IMR-90 (cell line): ENCODE data around the gene INPP5A. TPM values are rescaled to one million over a fixed set of nuclear protein-coding genes. Genes with fewer than 3 reads are reported as not detected.

Source experiments
- ATAC-seq: fragments of 200-7000 bp; cut with Tn5 transposase; 2 replicates; pipeline ENCODE4 v1.9.1; 2020; ENCODE audit warnings: low read depth, mild to moderate bottlenecking, moderate library complexity
- BruUV-seq: library from RNA; stranded (reverse); fragments of 400-500 nt; replicated peaks from 2 replicates; lab custom pipeline; 2021; lab: Mats Ljungman, UMichigan
- CTCF ChIA-PET: fragments of 300-600 bp; formaldehyde crosslinking; extraction: SDS; loops from one replicate; lab custom pipeline; 2021; ENCODE audit warnings: antibody characterized with exemption; lab: Yijun Ruan, JAX
- POLR2A ChIA-PET: fragments of 300-600 bp; sonication (Branson Sonifier 250); formaldehyde crosslinking; loops from one replicate; lab custom pipeline; 2022; ENCODE audit warnings: antibody characterized with exemption; ENCODE audit not compliant: unreplicated experiment; lab: Charles Lee
- DNase-seq: peaks from one replicate; pipeline ENCODE4 v3.0.0; 2013
- H2AFZ ChIP-seq: replicated peaks from 2 replicates; pipeline ENCODE3; 2013; ENCODE audit warnings: low read length, mild to moderate bottlenecking; ENCODE audit not compliant: poor library complexity
- H2AK5ac ChIP-seq: 2 replicates; pipeline ENCODE4 v1.6.1; 2013; ENCODE audit warnings: low read depth, low read length, inconsistent platforms
- H2AK9ac ChIP-seq: replicated peaks from 2 replicates; pipeline ENCODE3; 2013; ENCODE audit warnings: mild to moderate bottlenecking, low read depth, low read length, moderate library complexity; ENCODE audit not compliant: poor library complexity
- H2BK120ac ChIP-seq: 2 replicates; pipeline ENCODE4 v1.6.1; 2013; ENCODE audit warnings: low read depth, low read length, inconsistent platforms
- H2BK15ac ChIP-seq: 3 replicates; pipeline ENCODE4 v1.6.1; 2013; ENCODE audit warnings: low read depth, low read length, inconsistent platforms
- H2BK20ac ChIP-seq: 2 replicates; pipeline ENCODE4 v1.6.1; 2013; ENCODE audit warnings: low read depth, mild to moderate bottlenecking, inconsistent platforms, low read length, moderate library complexity
- H2BK5ac ChIP-seq: 2 replicates; pipeline ENCODE4 v1.6.1; 2013; ENCODE audit warnings: mild to moderate bottlenecking, low read depth, low read length, inconsistent platforms; ENCODE audit not compliant: poor library complexity, severe bottlenecking
- H3K14ac ChIP-seq: replicated peaks from 2 replicates; pipeline ENCODE4 v1.6.1; 2013; ENCODE audit warnings: low read depth, low read length, inconsistent platforms
- H3K18ac ChIP-seq: 2 replicates; pipeline ENCODE4 v1.6.1; 2013; ENCODE audit warnings: low read depth, low read length, control low read depth
- H3K23ac ChIP-seq: 2 replicates; pipeline ENCODE4 v1.6.1; 2013; ENCODE audit warnings: low read depth, low read length, inconsistent platforms
- H3K27ac ChIP-seq: 2 replicates; pipeline ENCODE4 v1.5.1; 2013; ENCODE audit warnings: mild to moderate bottlenecking, control low read depth, low read length; ENCODE audit not compliant: insufficient read depth
- H3K27me3 ChIP-seq: 2 replicates; pipeline ENCODE4 v1.6.1; 2013; ENCODE audit warnings: low read length; ENCODE audit not compliant: control insufficient read depth, insufficient read depth
- H3K36me3 ChIP-seq: 2 replicates; pipeline ENCODE4 v1.6.1; 2013; ENCODE audit warnings: low read length, mixed read lengths; ENCODE audit not compliant: control insufficient read depth, insufficient read depth
- H3K4ac ChIP-seq: 2 replicates; pipeline ENCODE4 v1.6.1; 2013; ENCODE audit warnings: low read depth, low read length, inconsistent platforms
- H3K4me1 ChIP-seq: 2 replicates; pipeline ENCODE4 v1.6.1; 2013; ENCODE audit warnings: low read length, mixed read lengths; ENCODE audit not compliant: control insufficient read depth, insufficient read depth
- H3K4me2 ChIP-seq: 2 replicates; pipeline ENCODE4 v1.6.1; 2013; ENCODE audit warnings: low read depth, mild to moderate bottlenecking, control low read depth, low read length, moderate library complexity
- H3K4me3 ChIP-seq: 2 replicates; pipeline ENCODE4 v1.5.1; 2013; ENCODE audit warnings: low read depth, mild to moderate bottlenecking, control low read depth, low read length, moderate library complexity; ENCODE audit not compliant: insufficient read depth
- H3K56ac ChIP-seq: 2 replicates; pipeline ENCODE4 v1.6.1; 2013; ENCODE audit warnings: low read length, inconsistent platforms; ENCODE audit not compliant: insufficient read depth; ENCODE audit errors: extremely low read depth
- H3K79me1 ChIP-seq, 2 experiments: 2 replicates each; pipeline ENCODE4 v1.6.1; 2013; ENCODE audit warnings: low read length in 2 of 2, inconsistent platforms in 1 of 2, low read depth in 1 of 2
- H3K9ac ChIP-seq: 2 replicates; pipeline ENCODE4 v1.6.1; 2013; ENCODE audit warnings: low read depth, low read length, control low read depth
- H3K9me1 ChIP-seq: 2 replicates; pipeline ENCODE4 v1.6.1; 2013; ENCODE audit warnings: low read length, inconsistent platforms; ENCODE audit not compliant: insufficient read depth
- H3K9me3 ChIP-seq: 2 replicates; pipeline ENCODE4 v1.6.1; 2013; ENCODE audit warnings: low read length; ENCODE audit not compliant: control insufficient read depth, insufficient read depth
- H4K20me1 ChIP-seq: 2 replicates; pipeline ENCODE4 v1.6.1; 2013; ENCODE audit warnings: low read length, inconsistent platforms; ENCODE audit not compliant: insufficient read depth
- H4K5ac ChIP-seq: 2 replicates; pipeline ENCODE4 v1.6.1; 2013; ENCODE audit warnings: mild to moderate bottlenecking, low read depth, low read length, control low read depth
- H4K8ac ChIP-seq, 2 experiments: 2 replicates each; pipeline ENCODE4 v1.6.1; 2013; ENCODE audit warnings: low read depth in 2 of 2, low read length in 2 of 2, control low read depth in 1 of 2, inconsistent platforms in 1 of 2
- H4K91ac ChIP-seq: 2 replicates; pipeline ENCODE4 v1.6.1; 2013; ENCODE audit warnings: low read depth, low read length, inconsistent platforms; ENCODE audit not compliant: insufficient read depth
- BHLHE40 ChIP-seq: fragments of 150-350 bp; IDR thresholded peaks from 2 replicates; pipeline ENCODE4 v1.6.1; 2016; ENCODE audit warnings: mild to moderate bottlenecking, low read depth, low read length
- CEBPB ChIP-seq: IDR thresholded peaks from 2 replicates; pipeline ENCODE4 v1.6.1; 2012; ENCODE audit warnings: low read depth, low read length, improper control_type of control experiment
- MAFK ChIP-seq: IDR thresholded peaks from 2 replicates; pipeline ENCODE4 v1.6.1; 2012; ENCODE audit warnings: low read depth, low read length, improper control_type of control experiment
- MXI1 ChIP-seq: IDR thresholded peaks from 2 replicates; pipeline ENCODE4 v1.6.1; 2012; ENCODE audit warnings: low read depth, mild to moderate bottlenecking, low read length, moderate library complexity, borderline replicate concordance
- POLR2A ChIP-seq: IDR thresholded peaks from 2 replicates; pipeline ENCODE4 v1.6.1; 2012; ENCODE audit warnings: mild to moderate bottlenecking, low read depth, low read length
- RCOR1 ChIP-seq: IDR thresholded peaks from 2 replicates; pipeline ENCODE4 v1.6.1; 2012; ENCODE audit warnings: mild to moderate bottlenecking, low read length, improper control_type of control experiment; ENCODE audit not compliant: insufficient replicate concordance
- RFX5 ChIP-seq: IDR thresholded peaks from 2 replicates; pipeline ENCODE4 v1.8.0; 2012; ENCODE audit warnings: low read depth, mild to moderate bottlenecking, low read length, moderate library complexity
- SMC3 ChIP-seq: fragments of 150-350 bp; IDR thresholded peaks from 2 replicates; pipeline ENCODE4 v1.6.1; 2016; ENCODE audit warnings: low read depth, mild to moderate bottlenecking, antibody characterized with exemption, low read length, moderate library complexity
- WGBS, 2 experiments: methylation state at CpG; one replicate each; pipeline versions ENCODE4 v1.1.5 to v1.1.7; 2013; ENCODE audit warnings: missing lambda C conversion rate in 2 of 2; ENCODE audit not compliant: insufficient read length in 1 of 2; ENCODE audit errors: extremely low coverage in 2 of 2; 5-methylcytosine and 5-hydroxymethylcytosine counted together
- dilution Hi-C: fragments of 300-500 bp; cut with HindIII; formaldehyde crosslinking; loops from one replicate; pipeline ENCODE4 v1.14.3; 2018; ENCODE audit warnings: low sequenced_read_pairs; ENCODE audit not compliant: unreplicated experiment
- in situ Hi-C: fragments of 300-500 bp; cut with MboI; formaldehyde crosslinking; loops from 3 replicates; pipeline ENCODE4 v1.14.3; 2019; ENCODE audit warnings: low sequenced_read_pairs, inconsistent platforms, mixed read lengths
- intact Hi-C: fragments of 100-400 bp; cut with micrococcal nuclease; formaldehyde crosslinking; loops from 2 replicates; pipeline ENCODE4 v1.10.0; 2022
- polyA plus RNA-seq, 3 experiments: library from polyadenylated mRNA; depleted of rRNA; stranded (reverse); fragments of >200 nt; gene quantifications; 2 replicates each; pipeline ENCODE4 v1.2.3, GENCODE V29; 2012; ENCODE audit warnings: low replicate concordance in 1 of 3
- total RNA-seq: library from RNA; depleted of rRNA; stranded (reverse); fragments of >200 nt; gene quantifications from 2 replicates; pipeline ENCODE4 v1.2.3, GENCODE V29; 2012
- TF ChIP-seq, protein P1 (sequence below): fragments of 150-350 bp; IDR thresholded peaks from 2 replicates; pipeline ENCODE4 v1.6.1; 2016; ENCODE audit warnings: low read depth, mild to moderate bottlenecking, low read length, moderate library complexity, borderline replicate concordance
- TF ChIP-seq, protein P2 (sequence below): conservative IDR thresholded peaks from 2 replicates; pipeline ENCODE4 v1.5.1; 2012; ENCODE audit warnings: mild to moderate bottlenecking, low read depth, low read length, improper control_type of control experiment
- TF ChIP-seq, protein P3 (sequence below): fragments of 150-350 bp; IDR thresholded peaks from 2 replicates; pipeline ENCODE4 v1.6.1; 2017; ENCODE audit warnings: mild to moderate bottlenecking, antibody characterized with exemption, low read length, low read depth

Gene INPP5A
- total and polyA plus RNA-seq, 2 of the 4 experiments (the other 2 are of a cell fraction) = 21.4 to 36.7 TPM

DNA sequence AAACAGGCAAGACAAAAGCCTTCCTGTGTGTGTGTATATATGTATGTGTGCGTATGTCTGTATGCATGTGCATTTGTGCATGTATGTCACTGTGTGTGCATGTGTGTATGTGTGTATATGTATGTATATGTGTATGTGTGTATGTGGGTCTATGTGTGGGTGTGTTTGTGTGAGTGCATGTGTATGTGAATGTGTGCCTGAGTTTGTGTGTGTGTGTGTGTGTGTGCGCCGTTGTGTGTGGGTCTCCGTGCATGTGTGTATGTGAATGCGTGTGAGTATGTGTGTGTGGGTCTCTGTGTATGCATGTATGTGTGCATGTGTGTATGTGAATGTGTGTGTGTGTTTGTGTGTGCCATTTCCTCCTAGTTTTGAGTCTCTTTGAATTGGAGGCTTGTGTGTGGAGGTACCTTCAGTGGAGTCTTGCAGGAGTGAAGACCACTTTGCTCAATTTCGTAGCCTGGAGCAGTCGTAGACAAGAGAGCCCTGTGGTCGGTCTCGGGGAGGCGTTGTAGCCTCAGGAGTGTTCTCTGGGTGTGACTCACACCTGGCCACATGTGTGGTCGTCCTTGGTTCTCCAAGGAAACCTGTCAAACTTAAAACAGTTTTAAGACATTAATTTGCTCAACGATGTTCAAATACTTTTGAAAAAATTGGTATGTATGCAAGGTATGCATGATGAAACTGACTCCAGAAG, 28.1 kb downstream of the INPP5A start (continued):
- TF ChIP-seq RFX5 = no peak
- TF ChIP-seq RCOR1 = no peak
- no peak for TF ChIP-seq SMC3

DNA sequence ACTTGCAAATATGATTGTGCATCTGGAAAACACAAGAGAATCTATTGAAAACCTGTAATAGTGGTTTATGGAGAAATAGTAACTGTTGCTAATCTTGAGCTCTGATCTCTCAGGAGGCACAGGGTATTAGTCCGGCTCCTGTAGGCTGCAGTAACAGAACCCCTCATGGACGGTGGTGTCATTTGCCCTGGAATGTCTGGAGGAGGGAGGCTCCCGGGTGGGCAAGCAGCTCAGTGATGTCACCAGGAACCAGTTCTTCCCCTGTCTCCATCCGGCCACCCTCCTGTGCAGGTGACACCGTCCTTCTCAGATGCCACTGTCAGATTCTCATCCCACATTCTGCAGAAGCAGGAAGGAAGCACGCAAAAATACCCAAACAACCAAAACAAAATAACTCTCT, 29.3 kb downstream of the INPP5A start:
- H3K18ac ChIP-seq = no peak overlapping the region
- no peak overlapping the region for H3K14ac ChIP-seq
- H4K5ac ChIP-seq = no peak overlapping the region
- no peak overlapping the region for H3K56ac ChIP-seq
- H2BK20ac ChIP-seq = no peak overlapping the region
- ChIA-PET CTCF (no interaction called here), POLR2A (no interaction called here)
- TF ChIP-seq RFX5 = no peak
- no peak for TF ChIP-seq CEBPB
- TF ChIP-seq, protein P1, sequence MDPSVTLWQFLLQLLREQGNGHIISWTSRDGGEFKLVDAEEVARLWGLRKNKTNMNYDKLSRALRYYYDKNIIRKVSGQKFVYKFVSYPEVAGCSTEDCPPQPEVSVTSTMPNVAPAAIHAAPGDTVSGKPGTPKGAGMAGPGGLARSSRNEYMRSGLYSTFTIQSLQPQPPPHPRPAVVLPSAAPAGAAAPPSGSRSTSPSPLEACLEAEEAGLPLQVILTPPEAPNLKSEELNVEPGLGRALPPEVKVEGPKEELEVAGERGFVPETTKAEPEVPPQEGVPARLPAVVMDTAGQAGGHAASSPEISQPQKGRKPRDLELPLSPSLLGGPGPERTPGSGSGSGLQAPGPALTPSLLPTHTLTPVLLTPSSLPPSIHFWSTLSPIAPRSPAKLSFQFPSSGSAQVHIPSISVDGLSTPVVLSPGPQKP = no peak
- TF ChIP-seq, protein P2, sequence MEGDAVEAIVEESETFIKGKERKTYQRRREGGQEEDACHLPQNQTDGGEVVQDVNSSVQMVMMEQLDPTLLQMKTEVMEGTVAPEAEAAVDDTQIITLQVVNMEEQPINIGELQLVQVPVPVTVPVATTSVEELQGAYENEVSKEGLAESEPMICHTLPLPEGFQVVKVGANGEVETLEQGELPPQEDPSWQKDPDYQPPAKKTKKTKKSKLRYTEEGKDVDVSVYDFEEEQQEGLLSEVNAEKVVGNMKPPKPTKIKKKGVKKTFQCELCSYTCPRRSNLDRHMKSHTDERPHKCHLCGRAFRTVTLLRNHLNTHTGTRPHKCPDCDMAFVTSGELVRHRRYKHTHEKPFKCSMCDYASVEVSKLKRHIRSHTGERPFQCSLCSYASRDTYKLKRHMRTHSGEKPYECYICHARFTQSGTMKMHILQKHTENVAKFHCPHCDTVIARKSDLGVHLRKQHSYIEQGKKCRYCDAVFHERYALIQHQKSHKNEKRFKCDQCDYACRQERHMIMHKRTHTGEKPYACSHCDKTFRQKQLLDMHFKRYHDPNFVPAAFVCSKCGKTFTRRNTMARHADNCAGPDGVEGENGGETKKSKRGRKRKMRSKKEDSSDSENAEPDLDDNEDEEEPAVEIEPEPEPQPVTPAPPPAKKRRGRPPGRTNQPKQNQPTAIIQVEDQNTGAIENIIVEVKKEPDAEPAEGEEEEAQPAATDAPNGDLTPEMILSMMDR = no peak
- TF ChIP-seq POLR2A = no peak
- no peak for TF ChIP-seq MXI1
- TF ChIP-seq BHLHE40 = no peak
- TF ChIP-seq SMC3 = no peak
- TF ChIP-seq, protein P3, sequence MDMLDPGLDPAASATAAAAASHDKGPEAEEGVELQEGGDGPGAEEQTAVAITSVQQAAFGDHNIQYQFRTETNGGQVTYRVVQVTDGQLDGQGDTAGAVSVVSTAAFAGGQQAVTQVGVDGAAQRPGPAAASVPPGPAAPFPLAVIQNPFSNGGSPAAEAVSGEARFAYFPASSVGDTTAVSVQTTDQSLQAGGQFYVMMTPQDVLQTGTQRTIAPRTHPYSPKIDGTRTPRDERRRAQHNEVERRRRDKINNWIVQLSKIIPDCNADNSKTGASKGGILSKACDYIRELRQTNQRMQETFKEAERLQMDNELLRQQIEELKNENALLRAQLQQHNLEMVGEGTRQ = no peak
- no peak for TF ChIP-seq RCOR1
- TF ChIP-seq MAFK = no peak
- peaks cover 74% of the 10 kb centered on the region for H4K20me1 ChIP-seq
- no peaks in the 10 kb centered on the region for H3K36me3 ChIP-seq
- no peak overlapping the region for H3K27ac ChIP-seq
- no peak overlapping the region for H3K4ac ChIP-seq
- H3K4me1 ChIP-seq = peaks cover 5% of the 10 kb centered on the region
- peaks cover 21 to 62% of the 10 kb centered on the region in 2 experiments for H3K79me1 ChIP-seq
- no peak overlapping the region for H2BK120ac ChIP-seq
- no peak overlapping the region for H3K4me2 ChIP-seq
- H2AK9ac ChIP-seq = no peak overlapping the region
- H2BK15ac ChIP-seq = no peak overlapping the region
- H3K4me3 ChIP-seq = no peak overlapping the region
- no TSS peak for BruUV-seq
- H3K9ac ChIP-seq = no peak overlapping the region
- dilution Hi-C loops = no loop called here
- intact Hi-C loops = no loop called here
- in situ Hi-C loops = no loop called here
- H2AK5ac ChIP-seq = no peak overlapping the region
- no peak overlapping the region for H3K23ac ChIP-seq
- peaks cover 19% of the 10 kb centered on the region for H3K9me1 ChIP-seq
- no peak for DNase-seq
- H4K8ac ChIP-seq = no peak overlapping the region
- H2AFZ ChIP-seq = no peak overlapping the region
- ATAC-seq = no peak
- no peak overlapping the region for H2BK5ac ChIP-seq
- H4K91ac ChIP-seq = no peak overlapping the region
- WGBS, 2 experiments = no CpG with 5 or more reads among the region's 6 CpGs
- H3K9me3 ChIP-seq = no peaks in the 10 kb centered on the region
- H3K27me3 ChIP-seq = no peaks in the 10 kb centered on the region
